Fibroblast of villous mesenchyme (primary cell): ENCODE measurements around the gene ATP6V1G1. TPM values are rescaled to one million over a fixed set of nuclear protein-coding genes. Genes with fewer than 3 reads are reported as not detected.
"Not testable (repeated sequence)": the region's sequence is repeated elsewhere in the genome, so short reads cannot be mapped to it uniquely, and the experiment has no call there.

Source experiments
- DNase-seq: peaks from one replicate; pipeline ENCODE4 v3.0.0-alpha.2; 2010; ENCODE audit warnings: low read depth
- H3K4me3 ChIP-seq: 2 replicates; pipeline ENCODE4 v1.5.1; 2011; ENCODE audit warnings: low read depth, mild to moderate bottlenecking, low read length
- CTCF ChIP-seq: IDR thresholded peaks from 2 replicates; pipeline ENCODE4 v1.5.1; 2012; ENCODE audit warnings: low read depth, mild to moderate bottlenecking, low read length; ENCODE audit not compliant: insufficient read depth
- total RNA-seq: library from RNA; depleted of rRNA; stranded (reverse); fragments of >200 nt; gene quantifications from 2 replicates; pipeline ENCODE4 v1.2.3, GENCODE V29; 2012

Gene ATP6V1G1
- total RNA-seq, 1 donor = 123 TPM

- no peak for TF ChIP-seq CTCF
- no peak overlapping the region for H3K4me3 ChIP-seq
- DNase-seq = no peak
Observed at GRCh38 chr9:114590328-114590727, 2.8 kb downstream of the ATP6V1G1 start.

GRCh38 chr9:114591291-114591787 is 3.8 kb downstream of the ATP6V1G1 start:
- peak; percentile 70 for DNase-seq
- no peak overlapping the region for H3K4me3 ChIP-seq
- TF ChIP-seq CTCF = no peak

GRCh38 chr9:114591849-114592248 is 4.3 kb downstream of the ATP6V1G1 start:
- no peak overlapping the region for H3K4me3 ChIP-seq
- TF ChIP-seq CTCF = no peak
- no peak for DNase-seq

GRCh38 chr9:114592356-114592755 is 4.8 kb downstream of the ATP6V1G1 start:
- H3K4me3 ChIP-seq = no peak overlapping the region
- peak; percentile 35 for TF ChIP-seq CTCF
- no peak for DNase-seq

- TF ChIP-seq CTCF = no peak
- no peak overlapping the region for H3K4me3 ChIP-seq
- no peak for DNase-seq
Observed at GRCh38 chr9:114594136-114594535, 6.6 kb downstream of the ATP6V1G1 start.

- H3K4me3 ChIP-seq = not testable (repeated sequence)
Observed at GRCh38 chr9:114600502-114601248, 13.1 kb downstream of the ATP6V1G1 start.

GRCh38 chr9:114601787-114602186 is 14.2 kb downstream of the ATP6V1G1 start:
- DNase-seq, H3K4me3 ChIP-seq: not testable (repeated sequence)

More at GRCh38 chr9:114600502-114601248, 13.1 kb downstream of the ATP6V1G1 start:
- not testable (repeated sequence) for DNase-seq

- H3K4me3 ChIP-seq = no peak overlapping the region
- no peak for TF ChIP-seq CTCF
- DNase-seq = no peak
Observed at GRCh38 chr9:114602620-114603019, 15.1 kb downstream of the ATP6V1G1 start.
